ENCODE measurements around the gene CARM1.

Gene CARM1

GRCh38 chr19:10907925-10908324 is 36.6 kb downstream of the CARM1 start:
- no peak for DNase-seq (ENCODE audit: low read depth)

DNA sequence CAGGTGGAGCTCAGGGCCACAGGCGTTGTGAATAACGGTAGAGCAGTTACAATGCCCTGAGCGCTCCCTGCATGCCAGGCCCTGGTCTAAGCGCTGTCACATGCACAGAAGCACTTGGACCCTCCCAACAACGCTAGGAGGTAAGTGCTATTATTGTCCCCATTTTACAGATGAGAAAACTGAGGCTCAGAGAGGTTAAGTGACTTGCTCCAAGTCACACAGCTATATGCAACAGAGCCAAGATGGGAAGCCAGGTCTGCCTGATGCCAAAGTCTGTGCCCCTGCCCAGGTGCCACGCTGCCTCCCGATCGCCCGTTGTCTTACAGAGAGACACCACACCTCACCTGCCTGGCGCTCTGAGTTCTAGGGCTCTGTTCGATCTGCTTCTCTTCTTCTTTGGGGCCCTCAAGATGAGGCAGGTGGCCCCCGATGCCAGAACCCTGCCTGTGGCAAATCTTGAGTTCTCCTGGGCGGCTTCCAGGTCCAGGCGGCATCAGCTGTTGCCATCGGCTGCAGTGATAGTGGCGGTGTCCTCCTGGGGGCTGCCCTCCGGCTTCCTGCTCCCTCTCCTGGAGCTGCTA is 37.1 kb downstream of the CARM1 start:
- no peak for DNase-seq (ENCODE audit: low read depth)

GRCh38 chr19:10911579-10912363 is 40.4 kb downstream of the CARM1 start:
- no peak for DNase-seq (ENCODE audit: low read depth)

DNA sequence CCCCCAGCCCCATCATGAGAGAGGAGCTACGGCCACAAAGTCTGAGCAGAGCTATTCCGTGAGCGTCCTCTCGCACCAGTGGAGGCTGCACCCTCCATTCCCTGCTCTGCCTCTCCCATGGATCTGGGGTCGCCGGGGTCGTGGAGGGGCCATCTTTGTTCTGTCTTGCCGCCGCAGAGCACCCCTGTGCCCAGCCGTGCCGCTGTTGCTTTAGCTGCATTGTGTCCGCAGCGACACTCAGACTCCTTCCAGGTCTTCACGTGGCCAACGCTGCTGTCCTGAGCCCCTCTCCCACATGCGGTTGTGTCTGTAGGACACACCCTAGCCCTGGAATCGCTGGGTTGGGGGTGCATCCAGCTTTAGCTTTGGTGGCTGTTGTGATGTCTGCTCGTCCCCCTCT is 41.3 kb downstream of the CARM1 start:
- DNase-seq (ENCODE audit: low read depth) = no peak

GRCh38 chr19:10913716-10914340 is 42.5 kb downstream of the CARM1 start:
- DNase-seq (ENCODE audit: low read depth) = no peak

DNA sequence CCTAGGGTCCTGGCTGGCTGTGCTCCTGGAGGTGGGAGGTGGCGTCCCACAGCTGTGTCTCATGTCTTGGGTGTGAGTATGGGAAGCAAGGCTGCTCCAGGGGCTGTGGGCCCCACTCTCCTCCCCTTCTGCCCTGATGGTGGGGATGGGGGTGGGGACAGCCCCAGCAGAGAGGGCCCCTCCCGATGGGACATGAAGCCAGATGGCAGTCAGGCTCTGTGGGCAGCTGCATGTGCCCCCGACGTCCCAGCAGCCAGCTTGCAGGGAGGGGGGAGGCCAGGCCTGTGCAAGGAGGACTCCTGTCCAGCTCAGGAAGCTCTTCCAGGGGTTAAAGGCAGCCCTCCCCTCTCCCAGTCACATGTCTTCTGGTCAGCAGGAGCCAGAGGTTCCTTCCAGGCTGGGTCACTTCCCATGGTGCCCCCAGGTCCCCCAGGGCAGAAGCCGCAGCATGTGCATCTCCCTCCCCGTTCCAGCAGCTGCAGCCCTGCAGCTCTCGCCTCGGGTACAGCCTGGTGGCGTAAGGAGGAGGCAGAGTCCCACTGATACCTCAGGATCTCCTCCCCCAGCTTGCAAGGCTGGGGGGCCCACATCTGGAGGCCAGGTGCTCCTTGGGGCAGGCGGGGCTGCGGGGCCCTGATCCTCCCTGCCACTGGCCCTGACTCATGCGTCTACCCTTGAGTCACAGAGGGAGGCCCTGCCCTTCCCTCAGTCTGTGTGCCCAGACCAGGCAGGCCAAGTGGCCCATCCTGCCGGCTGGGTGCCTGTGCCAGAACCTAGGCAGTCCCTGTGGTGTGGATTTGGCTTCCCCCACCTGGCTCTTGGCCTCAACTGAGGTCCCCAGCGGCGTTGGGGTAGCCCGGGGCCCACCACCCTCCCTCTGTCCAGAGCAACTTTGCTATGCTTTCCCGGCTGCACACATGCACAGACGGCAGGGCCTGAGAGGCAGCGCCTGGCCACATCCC is 44.1 kb downstream of the CARM1 start:
- DNase-seq (ENCODE audit: low read depth) = peak; percentile 95

DNA sequence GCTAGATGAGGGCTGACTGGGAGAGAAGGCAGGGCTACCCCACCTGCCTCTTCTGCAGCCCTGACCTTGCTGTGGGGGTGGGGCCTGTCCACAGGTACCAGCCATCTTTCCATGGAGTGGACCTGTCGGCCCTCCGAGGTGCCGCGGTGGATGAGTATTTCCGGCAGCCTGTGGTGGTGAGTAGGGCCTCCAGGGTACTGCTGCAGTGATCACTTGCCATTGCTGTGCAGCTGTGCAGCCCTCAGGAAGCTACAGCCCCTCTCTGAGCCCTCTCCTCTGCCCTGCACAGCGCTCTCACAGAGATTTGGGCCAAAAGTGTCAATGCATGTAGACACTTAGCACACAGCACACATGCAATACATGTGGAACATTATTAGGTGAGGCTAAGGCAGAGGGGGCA is 45.2 kb downstream of the CARM1 start:
- no peak for DNase-seq (ENCODE audit: low read depth)

GRCh38 chr19:10918359-10918758 is 47.0 kb downstream of the CARM1 start:
- no peak for DNase-seq (ENCODE audit: low read depth)

DNA sequence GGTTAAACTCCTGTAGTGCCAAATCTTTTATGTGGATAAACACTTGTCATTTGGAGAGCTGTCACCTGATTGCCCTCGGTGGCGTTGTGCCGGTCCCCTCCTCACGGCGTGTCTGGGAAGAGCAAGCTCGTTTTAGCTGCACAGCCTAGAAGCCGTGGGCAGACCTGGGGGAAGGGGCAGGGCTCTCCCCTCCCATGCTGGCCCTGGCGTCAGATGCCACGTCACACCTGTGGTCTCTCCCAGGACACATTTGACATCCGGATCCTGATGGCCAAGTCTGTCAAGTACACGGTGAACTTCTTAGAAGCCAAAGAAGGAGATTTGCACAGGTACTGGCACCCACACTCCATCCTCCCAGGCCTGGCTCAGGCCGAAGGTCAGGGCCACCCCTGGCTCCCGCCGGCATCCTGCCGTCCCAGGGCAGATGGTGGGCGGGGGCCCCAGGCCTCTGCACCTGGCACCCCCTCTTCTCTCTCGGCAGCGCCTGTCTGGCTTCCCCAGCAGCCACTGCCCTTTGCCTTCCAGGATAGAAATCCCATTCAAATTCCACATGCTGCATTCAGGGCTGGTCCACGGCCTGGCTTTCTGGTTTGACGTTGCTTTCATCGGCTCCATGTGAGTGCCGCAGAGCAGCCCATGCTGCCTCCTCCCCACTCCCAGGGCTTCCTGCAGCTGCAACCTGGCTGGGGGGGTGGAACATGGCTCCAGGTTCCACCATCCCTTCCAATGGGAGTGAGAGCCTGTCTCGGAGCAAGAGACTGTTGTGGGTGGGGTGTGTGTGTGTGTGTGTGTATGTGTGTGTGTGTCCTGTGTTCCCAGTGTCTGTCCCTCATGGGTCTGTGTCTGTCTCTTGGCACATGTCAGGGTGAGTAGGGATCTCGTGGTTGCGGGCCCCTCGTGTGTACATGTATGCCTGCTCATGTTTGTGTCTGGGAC is 48.3 kb downstream of the CARM1 start:
- DNase-seq (ENCODE audit: low read depth) = no peak

DNA sequence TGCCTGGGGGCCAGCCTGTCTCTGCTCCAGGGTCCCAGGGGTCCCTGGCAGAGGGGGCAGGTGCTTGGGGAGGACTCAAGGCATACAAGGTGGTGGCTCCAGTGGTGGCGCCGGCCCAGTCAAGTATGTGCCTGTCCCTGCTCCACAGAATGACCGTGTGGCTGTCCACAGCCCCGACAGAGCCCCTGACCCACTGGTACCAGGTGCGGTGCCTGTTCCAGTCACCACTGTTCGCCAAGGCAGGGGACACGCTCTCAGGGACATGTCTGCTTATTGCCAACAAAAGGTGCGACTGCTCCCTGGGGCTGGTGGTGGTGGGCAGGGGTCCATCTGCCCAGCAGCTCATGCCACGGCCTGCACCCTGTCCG is 48.9 kb downstream of the CARM1 start:
- no peak for DNase-seq (ENCODE audit: low read depth)

- no peak for DNase-seq (ENCODE audit: low read depth)
Measured at GRCh38 chr19:10920781-10921180, 49.4 kb downstream of the CARM1 start.

DNA sequence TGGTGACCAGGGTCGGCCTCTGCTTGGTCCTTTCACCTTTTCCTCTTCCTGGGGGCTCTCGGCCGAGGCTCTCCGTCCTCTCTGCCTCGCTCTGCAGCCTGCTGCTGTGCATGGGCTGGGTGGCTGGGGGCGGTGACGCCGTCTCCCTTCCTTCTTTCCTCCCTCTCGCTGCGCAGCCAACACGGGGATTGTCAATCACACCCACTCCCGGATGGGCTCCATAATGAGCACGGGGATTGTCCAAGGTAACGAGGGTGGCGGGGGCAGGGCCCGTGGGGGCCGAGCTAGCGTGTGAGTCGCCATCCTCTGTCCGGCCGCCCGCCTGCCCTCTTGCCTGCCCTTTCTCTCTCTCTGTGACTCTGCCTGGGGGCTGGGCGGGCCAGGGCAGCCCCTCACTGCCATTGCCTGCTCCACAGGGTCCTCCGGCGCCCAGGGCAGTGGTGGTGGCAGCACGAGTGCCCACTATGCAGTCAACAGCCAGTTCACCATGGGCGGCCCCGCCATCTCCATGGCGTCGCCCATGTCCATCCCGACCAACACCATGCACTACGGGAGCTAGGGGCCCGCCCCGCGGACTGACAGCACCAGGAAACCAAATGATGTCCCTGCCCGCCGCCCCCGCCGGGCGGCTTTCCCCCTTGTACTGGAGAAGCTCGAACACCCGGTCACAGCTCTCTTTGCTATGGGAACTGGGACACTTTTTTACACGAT is 50.0 kb downstream of the CARM1 start:
- no peak for DNase-seq (ENCODE audit: low read depth)

DNA sequence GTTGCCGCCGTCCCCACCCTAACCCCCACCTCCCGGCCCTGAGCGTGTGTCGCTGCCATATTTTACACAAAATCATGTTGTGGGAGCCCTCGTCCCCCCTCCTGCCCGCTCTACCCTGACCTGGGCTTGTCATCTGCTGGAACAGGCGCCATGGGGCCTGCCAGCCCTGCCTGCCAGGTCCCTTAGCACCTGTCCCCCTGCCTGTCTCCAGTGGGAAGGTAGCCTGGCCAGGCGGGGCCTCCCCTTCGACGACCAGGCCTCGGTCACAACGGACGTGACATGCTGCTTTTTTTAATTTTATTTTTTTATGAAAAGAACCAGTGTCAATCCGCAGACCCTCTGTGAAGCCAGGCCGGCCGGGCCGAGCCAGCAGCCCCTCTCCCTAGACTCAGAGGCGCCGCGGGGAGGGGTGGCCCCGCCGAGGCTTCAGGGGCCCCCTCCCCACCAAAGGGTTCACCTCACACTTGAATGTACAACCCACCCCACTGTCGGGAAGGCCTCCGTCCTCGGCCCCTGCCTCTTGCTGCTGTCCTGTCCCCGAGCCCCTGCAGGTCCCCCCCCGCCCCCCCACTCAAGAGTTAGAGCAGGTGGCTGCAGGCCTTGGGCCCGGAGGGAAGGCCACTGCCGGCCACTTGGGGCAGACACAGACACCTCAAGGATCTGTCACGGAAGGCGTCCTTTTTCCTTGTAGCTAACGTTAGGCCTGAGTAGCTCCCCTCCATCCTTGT is 50.7 kb downstream of the CARM1 start:
- no peak for DNase-seq (ENCODE audit: low read depth)

GRCh38 chr19:10922638-10923014 is 51.3 kb downstream of the CARM1 start:
- no peak for DNase-seq (ENCODE audit: low read depth)

- DNase-seq (ENCODE audit: low read depth) = no peak
Measured at GRCh38 chr19:10923260-10924112, 52.1 kb downstream of the CARM1 start.

DNA sequence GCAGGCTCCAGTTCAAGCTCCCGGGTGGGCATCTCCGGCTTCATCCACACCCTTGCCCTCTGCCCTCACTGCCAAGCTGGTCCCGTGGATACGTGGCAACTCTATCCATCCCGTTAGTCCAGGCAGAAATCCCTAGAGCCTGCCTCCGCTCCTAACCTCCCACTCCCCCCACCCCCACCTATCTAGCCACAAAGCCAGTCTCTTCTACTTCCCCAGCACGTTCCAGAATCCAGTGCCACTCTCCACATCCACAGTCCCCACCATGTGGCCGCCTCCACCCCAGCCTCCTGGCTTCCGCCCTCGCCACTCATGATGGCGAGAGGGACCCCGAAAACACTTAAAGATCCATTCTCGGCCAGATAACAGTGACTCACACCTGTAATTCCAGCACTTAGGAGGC is 53.2 kb downstream of the CARM1 start:
- DNase-seq (ENCODE audit: low read depth) = no peak

GRCh38 chr19:10927730-10928562 is 56.6 kb downstream of the CARM1 start:
- no peak for DNase-seq (ENCODE audit: low read depth)

Data from ELR (cell line).